ENCODE results near the gene P3H4.

P3H4 gene

GRCh38 chr17:41769346-41769862, 42.3 kb downstream of the P3H4 start:
- no peak for DNase-seq

- no peak for DNase-seq
Observed at GRCh38 chr17:41768682-41769288, 43.0 kb downstream of the P3H4 start.

- no peak for DNase-seq
Observed at GRCh38 chr17:41767324-41768042, 44.3 kb downstream of the P3H4 start.

- no peak for DNase-seq
Observed at GRCh38 chr17:41766135-41766534, 45.6 kb downstream of the P3H4 start.

DNA sequence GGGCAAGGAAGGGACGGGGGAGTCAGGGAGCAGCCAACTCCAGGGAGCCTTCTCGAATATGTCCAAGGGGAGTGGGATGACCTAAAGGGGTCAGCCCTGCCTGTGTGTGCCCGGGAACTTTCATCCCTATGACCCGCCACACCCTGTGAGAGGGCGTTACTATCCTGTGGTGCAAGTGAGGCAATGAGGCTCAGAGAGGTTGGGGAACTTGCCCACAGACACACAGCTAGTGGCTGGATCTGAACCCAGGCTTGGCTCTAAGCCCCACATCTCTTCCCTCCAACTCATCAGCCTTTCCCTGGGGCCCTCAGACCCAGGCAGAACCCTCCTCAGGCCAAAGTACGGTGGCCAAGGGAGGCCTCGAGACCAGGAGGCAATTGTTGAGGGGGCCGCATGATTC, 48.4 kb downstream of the P3H4 start:
- DNase-seq = no peak

DNA sequence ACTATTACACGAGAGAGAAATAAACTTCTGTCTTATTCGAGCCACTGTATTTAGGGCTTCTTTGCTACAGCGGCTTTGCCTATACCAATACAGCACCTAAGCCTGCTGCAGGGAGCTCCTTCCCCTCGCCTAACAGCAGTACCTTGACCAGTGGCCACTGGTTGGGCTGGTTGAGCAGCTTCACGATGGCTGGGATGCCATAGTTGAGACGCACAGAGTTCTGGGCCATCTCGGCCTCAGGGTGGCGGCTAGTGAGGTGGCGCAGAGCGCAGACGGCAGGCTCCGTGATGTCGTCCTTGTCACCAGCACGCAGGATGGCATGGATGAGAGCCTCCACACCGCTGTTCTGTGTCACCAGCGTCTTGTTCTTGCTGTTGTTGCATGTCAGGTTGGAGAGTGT, 48.9 kb downstream of the P3H4 start:
- no peak for DNase-seq

DNA sequence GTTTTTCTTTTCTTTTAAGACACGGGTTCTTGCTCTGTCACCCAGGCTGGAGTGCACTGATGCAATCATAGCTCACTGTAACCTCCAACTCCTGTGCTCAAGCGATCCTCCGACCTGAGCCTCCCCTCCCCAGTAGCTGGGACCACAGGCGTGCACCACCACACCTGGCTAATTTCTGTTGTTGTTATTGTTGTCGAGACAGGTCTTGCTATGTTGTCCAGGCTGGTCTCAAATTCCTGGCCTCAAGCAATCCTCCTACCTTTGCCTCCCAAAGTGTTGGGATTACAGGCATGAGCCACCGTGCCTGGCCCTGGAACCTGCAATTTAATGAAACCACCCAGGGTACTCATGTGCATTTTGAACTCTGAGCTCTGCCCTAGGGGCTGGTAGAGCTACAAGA, 49.4 kb downstream of the P3H4 start:
- DNase-seq = no peak

GRCh38 chr17:41760878-41761277, 50.9 kb downstream of the P3H4 start:
- DNase-seq = no peak

GRCh38 chr17:41758601-41759000, 53.1 kb downstream of the P3H4 start:
- DNase-seq = no peak

- DNase-seq = no peak
Observed at GRCh38 chr17:41754066-41754465, 57.7 kb downstream of the P3H4 start.

Data from stimulated activated CD4-positive, alpha-beta T cell treated with anti-CD3 and anti-CD28 coated beads, Interleukin-1b, Interleukin-23, amount 100 ng/mL, for 48 hours (primary cell).